HG02623 (cell line): ENCODE data around the gene PRG2.

Experiments
- ATAC-seq: cut with Tn5 transposase; IDR thresholded peaks from one replicate; pipeline ENCODE4 v1.9.1; 2021; ENCODE audit warnings: moderate library complexity; ENCODE audit not compliant: unreplicated experiment

The PRG2 gene

GRCh38 chr11:57397394-57397990, 7.0 kb upstream of the PRG2 start:
- no peak for ATAC-seq

GRCh38 chr11:57396744-57397143, 6.3 kb upstream of the PRG2 start:
- ATAC-seq, result no peak

GRCh38 chr11:57395905-57396623, 5.6 kb upstream of the PRG2 start:
- ATAC-seq, result no peak

- ATAC-seq, result no peak
Measured at GRCh38 chr11:57394203-57394965, 3.9 kb upstream of the PRG2 start.

- ATAC-seq, result no peak
Measured at GRCh38 chr11:57392763-57393105, 2.3 kb upstream of the PRG2 start.

- ATAC-seq, result no peak
Measured at GRCh38 chr11:57392066-57392762, 1.8 kb upstream of the PRG2 start.

- ATAC-seq, result no peak
Measured at GRCh38 chr11:57391539-57391938, 1.1 kb upstream of the PRG2 start.

- no peak for ATAC-seq
Measured at GRCh38 chr11:57391111-57391510, 661 bp upstream of the PRG2 start.

- no peak for ATAC-seq
Measured at GRCh38 chr11:57387289-57388030, 3.0 kb downstream of the PRG2 start.

GRCh38 chr11:57386178-57386940, 4.1 kb downstream of the PRG2 start:
- no peak for ATAC-seq

GRCh38 chr11:57380975-57381374, 9.5 kb downstream of the PRG2 start, which contains the start of gene PRG3:
Gene PRG3, minus strand, starts transcription at chr11:57381150. Its CDS starts 442 bp downstream, at chr11:57380708.
- ATAC-seq, result no peak

GRCh38 chr11:57379732-57380131, 10.7 kb downstream of the PRG2 start:
- ATAC-seq, result no peak

- ATAC-seq, result no peak
Measured at GRCh38 chr11:57378186-57378585, 12.3 kb downstream of the PRG2 start.

- ATAC-seq, result no peak
Measured at GRCh38 chr11:57377107-57377506, 13.3 kb downstream of the PRG2 start.

GRCh38 chr11:57376095-57377090, 14.1 kb downstream of the PRG2 start:
- no peak for ATAC-seq

GRCh38 chr11:57375490-57375889, 15.0 kb downstream of the PRG2 start:
- ATAC-seq, result no peak

GRCh38 chr11:57374966-57375365, 15.5 kb downstream of the PRG2 start:
- no peak for ATAC-seq

GRCh38 chr11:57373146-57373545, 17.3 kb downstream of the PRG2 start:
- ATAC-seq, result no peak

GRCh38 chr11:57370941-57371340, 19.5 kb downstream of the PRG2 start:
- ATAC-seq, result no peak
